Renal cortical epithelial cell (primary cell): Measurements from ENCODE around the gene CD58. TPM values are rescaled to one million over a fixed set of nuclear protein-coding genes. Genes with fewer than 3 reads are reported as not detected.

Experiments used
- DNase-seq: peaks from one replicate; pipeline ENCODE4 v3.0.0-alpha.2; 2011; ENCODE audit warnings: low read depth
- total RNA-seq: library from RNA; depleted of rRNA; stranded (reverse); fragments of >200 nt; gene quantifications from 2 replicates; pipeline ENCODE4 v1.2.3, GENCODE V29; 2014

Gene CD58
- total RNA-seq, 1 donor from 2014 or later: 45.4 TPM

DNA sequence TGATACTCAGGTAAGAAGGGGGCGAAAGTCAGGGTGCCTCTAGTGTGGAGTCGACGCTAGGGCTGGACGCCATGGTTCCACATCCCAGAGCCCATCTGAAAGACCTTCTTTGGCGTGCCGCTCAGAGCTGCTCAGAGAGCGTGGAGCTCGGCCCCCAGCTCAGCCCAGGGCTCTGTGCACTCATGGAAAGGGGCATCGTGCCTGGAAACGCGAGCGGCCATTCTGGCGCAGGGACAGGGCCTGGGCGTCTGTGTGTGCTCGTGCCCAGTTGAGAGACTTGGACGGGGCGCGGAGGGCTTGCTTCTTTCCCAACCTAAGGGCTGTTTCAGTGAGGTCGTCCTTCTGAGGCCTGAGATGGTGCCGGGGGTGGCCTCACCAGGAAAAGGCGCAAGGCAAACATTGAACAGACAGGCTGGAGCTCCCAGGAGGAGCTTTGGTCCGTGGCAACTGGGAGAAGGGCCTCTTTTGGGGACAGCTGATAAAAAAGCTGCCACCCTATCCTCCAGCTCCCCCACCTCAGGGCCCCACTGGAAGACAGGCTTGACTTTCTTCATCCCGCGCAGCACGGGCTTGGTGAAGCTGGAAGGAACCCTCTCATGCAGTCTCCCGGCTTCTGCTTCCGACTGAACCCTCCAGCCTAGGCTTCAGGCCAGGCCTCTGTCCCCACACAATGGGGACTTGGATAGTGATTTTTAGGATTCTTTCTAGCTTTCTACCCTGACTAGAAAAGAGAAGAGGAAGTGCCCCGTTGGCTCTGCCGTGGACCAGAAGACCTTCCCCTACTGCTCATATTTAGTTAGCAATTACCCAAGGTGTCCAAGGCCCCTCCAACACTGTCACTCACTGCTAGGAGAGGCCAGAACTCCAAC is 77.1 kb downstream of the CD58 start:
- DNase-seq: no peak

DNA sequence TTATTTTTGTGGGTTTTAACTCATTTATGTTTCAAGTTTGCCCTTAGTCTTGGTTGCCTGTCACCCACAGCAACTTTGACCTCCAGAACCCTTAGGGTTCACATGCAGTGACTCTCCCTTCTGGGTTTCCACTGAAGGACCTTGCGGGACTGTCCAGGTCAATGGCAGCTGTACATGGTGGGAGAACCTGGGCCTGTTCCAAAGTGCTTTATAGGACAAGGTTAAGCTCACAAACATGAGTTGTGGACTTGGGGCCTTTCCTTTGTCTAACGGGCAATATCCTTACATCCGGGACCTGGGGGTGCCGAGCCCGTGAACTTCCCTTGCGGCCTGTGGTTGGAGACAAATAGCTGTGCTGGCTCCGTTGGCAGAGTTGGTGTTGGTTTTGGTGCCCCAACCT is 77.8 kb downstream of the CD58 start:
- no peak for DNase-seq

DNA sequence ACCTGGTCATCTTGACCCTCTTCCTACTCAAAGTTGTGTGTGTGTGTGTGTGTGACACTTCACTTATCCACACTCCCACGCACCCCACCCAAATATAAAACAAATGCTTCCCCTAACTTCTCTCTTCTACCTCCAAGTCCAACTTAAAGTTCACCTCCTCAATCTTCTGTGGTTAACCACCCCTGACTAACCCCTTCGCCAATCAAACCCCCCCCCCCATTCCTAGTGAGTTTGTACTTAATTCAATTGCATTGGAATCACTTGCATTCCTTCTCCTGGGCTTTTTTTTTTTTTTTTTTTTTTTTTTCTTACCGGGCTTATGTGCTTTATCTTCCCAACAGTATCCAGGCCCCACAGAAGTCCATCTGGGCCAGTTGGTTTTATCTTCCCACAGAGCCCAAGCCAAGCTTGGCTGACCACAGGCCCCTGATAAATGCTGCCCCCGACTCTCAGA is 78.4 kb downstream of the CD58 start:
- peak; percentile 67 for DNase-seq

DNA sequence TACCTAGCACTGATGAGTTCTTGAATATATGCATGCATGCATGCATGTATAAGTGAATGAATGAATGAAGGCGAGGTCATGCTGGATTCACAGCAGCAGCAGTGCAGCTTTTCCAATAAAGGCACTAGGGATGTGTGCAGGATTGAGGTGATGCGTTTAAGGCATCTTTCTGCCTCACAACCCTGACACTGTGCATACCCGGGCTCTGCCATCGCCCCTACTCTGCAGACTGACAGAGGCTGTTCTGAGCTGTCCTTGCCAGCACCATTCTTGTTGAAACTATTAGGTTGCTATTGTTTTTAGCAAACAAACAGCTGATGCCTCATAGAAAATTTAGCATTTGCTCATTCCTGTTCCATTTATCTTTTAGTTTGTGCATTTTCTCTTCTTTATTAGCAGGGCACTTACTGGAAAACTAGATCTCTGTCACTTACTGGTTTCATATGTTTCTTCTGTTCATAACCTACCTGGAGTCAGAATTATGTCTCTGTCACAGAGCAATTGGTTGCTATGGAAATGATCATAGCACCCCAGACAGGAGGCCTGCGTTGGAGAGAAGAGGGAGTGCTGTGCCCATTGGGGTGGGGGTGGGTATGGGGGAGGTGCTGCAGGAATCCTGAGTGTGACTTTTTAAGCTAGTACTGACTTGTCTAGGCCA is 79.0 kb downstream of the CD58 start:
- peak; percentile 23 for DNase-seq

DNA sequence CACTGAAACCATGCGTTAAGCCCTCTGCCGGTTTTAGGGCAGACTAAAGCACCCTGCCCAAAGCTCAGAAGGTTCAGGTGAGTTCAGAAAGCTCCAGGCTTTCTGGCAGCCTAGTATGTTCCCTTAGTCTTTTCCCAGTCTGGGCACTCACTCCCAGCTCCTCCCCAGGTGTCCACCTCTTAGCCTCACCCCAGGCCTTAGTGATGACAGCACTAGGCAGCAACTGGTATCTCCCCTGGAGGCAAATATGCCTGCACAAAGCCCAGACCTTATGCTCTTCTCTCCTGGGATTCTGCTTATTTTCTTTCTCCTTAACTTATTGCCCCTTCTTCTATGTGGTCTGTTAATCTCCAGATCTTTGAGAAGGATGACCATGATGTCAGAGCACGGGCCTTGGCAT is 80.2 kb downstream of the CD58 start:
- DNase-seq: no peak

DNA sequence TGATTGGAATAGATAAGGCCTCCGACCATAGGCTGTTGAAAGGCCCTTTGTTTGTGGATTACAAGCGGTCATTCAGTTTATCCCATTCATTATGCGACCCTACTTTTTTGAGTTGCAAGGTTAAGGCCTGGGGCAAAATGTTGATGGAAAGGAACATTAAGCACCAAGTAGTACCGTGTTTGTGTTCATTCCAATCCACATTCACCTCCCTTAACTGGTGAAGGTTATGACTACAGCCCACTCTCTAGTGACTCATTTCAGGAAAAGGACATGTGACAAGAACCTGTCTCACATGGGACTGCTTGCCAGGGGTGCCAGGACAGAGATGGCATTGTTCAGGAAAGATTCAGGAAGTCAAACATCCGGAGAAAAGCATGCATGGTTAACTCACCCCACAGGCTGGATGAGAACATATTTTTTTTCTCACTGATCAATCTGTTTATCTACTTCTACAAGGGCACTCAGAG is 81.6 kb downstream of the CD58 start:
- DNase-seq: peak; percentile 99

DNA sequence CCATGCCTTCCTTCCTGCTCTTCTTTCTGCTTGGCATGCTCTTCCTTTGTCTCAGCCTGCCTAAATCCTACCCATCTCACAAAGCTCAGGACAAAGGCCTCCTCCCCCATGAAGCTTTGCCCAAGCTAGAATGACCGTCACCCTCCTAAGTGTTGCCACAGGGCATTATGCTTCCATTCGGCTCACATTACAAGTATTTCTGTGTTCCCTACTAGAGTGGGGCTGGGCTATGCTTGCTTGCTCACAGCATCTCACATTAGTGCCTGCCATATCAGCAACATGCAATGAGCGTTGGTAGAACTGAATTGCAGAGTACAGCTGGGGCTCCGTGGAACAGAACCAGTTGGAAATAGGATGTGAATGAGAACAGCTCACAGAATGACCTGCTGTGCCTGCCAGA is 82.8 kb downstream of the CD58 start:
- DNase-seq: peak; percentile 65

DNA sequence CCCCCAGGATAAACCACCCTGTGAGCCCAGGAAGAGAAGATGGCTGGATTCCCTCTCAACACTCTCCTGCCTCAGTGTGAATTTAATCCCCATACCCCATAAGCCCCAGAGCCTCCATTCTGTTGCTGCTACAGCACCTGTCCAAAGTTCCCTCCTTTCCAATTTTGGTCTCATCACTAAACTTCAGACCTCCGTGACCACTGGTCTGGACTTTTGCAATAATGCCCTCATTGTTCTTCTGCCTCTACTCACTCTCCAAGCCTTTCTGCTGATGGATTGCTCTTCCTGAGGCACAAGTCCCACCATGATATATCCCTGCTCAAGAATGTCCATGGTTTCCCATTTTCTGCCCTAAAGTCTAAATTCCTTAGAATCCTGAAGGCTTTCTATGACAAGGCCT is 83.2 kb downstream of the CD58 start:
- DNase-seq: no peak

DNA sequence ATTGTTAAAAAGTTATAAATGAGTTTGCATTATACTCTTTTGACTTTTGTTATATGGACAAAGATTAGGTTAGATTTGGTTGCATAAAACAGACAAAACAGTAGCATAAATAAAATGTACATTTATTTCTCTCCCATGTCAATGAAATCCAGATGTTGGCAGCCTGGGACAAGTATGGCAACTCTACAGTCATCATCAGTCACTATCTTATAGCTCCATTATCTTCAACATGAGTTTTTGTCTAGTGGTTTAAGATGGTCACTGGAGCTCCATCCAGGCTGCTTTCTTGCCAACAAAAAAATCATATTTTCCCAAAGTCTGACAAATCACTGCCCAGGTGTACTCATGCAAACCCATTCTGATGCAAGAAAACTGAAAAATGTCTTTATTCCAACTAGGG is 83.8 kb downstream of the CD58 start:
- no peak for DNase-seq

DNA sequence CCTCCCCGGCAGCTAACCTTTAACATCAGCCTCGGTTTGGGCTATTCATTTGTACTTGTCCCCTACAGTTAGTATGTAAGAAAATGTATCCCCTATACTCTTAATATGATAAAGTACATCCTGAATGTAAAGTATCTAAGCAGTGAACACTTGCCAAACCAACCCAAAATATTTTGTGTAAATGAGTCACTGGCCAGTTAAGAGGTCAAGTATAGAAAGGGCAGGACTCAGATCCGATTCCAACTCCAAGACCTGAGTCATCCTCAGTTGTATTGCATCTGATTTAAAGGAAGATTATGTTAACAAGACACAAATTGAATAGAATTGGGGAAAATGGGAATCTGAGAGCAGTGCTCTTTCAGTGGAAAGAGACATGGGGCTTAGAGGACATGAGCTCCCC is 84.4 kb downstream of the CD58 start:
- DNase-seq: peak; percentile 49

DNA sequence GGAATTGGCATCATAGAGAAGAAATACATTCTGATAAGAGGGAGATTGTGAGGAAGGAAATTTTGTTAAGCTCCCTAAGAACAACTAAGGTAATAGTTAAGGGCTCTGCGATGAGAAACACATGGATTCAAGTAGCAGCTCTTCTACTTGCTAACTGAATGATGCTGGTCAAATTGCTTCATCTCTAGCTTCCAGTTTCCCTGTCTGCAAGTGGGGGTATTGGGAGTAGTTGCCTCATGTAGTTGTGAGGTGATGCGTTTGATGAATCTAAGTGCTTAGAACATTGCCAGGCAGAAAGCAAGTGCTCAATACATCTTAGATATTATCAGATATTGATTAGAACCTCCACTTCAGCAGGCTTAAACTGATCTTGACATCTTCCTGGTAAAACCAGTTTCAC is 84.8 kb downstream of the CD58 start:
- no peak for DNase-seq

DNA sequence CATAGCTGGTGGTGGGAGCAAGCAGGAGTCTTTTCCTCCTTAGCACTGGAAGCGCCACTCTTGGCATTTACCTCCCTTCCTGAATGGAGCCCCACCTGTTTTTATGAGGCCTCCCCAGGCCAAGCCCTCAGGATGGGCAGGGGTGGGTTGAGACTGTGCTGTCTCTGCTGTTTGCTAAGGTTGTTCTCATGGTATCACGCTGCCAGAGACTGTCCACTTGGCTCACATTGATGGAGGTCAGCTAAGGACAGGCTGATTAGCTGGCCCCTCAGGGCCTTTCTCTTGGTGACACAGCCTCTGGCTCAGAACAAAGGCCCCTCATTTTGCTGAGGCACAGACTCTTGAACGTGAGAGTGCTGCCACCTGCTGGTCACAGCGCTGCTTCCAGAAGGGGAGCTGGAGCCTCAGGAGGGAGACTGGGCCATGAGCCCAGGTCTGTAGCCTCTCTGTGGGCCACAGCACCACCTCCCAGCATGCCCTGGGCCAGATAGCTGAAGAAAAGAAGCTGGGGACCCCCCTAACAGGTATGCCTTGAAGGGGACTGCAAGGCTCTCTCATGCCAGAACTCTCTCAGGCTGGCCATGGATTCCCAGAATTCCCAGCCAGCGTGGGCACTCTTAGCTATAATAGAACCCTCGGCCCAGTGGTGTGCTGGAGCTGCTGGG is 85.6 kb downstream of the CD58 start:
- DNase-seq: peak; percentile 70

DNA sequence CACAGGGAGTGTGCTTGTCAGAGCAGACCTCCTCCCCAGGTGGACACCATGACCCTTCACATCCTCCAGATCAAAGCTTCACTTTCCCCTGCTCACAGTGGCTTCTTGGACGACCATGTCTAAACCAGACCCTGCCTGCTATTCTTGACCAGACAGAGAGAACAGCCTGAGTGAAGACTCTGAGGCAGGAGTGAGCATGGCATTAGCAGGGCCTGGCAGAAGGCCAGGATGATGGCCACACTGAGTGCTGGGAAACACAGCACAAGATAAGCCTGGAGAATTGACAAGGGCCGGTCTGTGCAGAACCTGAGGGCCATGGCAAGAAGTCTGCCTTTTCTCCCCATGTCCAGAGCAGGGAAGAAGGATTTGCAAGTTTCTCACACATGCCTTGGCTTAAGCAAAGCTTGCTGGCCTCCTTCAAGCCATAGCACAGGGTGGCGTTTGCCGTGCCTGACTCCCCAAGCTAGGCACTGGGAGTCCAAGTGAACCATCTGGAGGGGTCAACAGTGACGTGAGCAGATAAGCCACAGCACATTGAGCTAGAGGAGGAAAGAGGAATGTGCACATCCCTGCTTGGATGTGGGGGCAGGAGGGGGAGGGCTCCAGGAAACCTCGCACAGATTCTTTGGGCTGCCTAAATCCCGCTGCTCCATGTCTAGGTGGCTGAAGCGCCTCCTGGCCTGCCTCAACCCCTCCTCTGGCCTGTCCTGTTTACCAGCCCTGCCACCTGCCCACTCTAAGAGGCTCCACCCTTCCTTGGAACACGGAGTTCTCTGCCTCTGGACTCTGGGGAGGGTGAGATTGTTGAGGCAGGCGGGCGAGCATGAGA is 87.1 kb downstream of the CD58 start:
- peak; percentile 30 for DNase-seq

DNA sequence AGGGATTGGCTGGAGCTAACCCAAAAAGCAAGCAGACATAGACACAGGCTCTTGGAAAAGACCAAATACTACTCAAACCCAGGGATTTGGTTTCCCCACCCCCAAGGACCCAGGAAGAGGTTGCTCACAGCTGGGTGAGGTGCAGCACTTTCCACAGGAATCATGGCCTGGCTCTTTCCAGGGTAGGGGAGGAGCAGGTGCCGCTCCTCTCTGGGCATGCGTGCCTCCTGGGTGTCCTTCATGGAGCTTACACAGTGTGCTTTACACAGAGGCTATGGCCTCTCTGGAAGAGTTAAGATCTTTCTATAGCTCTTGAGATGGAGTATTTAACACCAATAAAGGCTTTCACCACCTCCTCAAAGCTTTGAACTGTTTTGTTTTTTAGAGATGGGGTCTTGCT is 88.3 kb downstream of the CD58 start:
- DNase-seq: no peak

DNA sequence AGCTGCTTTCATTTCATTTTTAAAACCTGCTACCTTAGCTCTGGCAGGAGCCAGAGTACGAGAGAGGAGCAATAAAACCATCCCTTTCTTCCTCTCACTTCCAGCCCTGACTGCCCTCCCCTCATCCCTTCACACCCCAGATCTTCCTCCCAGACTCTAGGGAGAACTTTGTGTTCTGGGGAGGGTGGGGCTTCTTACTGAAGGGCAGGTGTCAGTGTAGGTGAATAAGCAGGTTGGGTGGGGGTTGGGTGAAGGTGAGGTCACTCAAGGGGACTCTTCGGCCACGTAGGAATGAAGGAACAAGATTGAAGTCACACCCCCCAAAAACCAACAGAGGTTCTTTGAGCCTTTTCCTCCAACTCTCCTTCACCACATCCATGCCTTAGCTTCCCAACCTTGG is 88.9 kb downstream of the CD58 start:
- no peak for DNase-seq

DNA sequence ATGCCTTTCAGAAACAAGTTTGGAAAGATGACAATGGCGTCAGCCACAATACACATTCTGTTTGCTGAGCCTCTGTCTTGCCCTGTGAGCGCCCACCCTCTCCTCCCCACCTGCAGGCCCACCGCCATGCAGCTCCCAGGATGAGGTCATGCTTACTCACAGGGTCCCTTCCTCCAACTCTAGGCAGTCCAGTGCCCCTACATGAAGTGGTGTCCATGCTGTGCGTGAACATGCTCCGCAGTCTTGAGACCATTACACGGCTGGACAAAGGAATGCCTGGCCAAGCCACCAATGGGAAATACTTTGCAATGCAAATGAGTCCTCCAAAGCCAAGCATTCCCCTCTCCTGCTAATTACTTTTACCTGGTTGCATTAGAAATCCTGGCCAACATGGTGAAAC is 92.2 kb downstream of the CD58 start:
- DNase-seq: peak; percentile 52

DNA sequence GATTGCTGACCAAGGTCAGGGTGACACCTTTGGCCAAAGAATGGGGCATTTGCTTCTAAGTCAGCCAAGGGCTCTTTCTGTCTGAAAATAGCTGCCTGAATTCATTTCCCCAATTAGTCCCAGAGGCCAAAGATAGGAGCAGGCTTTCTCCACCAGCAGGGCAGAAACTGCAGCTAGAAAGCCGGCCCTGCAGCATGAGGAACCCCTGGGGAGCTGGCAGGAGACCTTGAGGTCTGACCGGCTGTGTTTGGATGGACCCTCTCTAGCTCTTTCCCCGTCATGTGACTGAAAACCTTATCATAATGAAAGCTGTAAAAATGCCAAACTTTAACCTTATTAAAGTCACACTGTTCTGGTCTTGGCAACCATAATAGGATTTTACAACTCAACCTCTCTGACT is 93.4 kb downstream of the CD58 start:
- no peak for DNase-seq

DNA sequence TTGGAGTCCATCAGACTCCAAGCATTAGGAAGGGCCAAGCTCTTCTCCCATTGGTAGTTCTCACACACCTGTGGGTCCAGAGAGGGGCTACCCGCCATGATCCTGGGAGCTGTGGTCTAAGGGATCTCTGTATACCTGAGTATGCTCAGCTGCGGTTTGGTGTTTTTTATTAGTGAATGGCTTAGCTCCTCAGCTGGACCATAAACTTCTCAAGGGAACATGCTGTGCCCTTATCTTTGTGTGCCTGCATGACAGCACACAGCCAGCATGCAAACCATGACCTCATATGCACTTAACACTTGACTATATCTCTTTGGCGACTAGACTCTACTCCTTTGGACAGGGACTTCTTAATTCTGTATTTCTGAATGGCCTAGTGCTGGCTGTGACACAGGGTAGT is 94.5 kb downstream of the CD58 start:
- peak; percentile 64 for DNase-seq

DNA sequence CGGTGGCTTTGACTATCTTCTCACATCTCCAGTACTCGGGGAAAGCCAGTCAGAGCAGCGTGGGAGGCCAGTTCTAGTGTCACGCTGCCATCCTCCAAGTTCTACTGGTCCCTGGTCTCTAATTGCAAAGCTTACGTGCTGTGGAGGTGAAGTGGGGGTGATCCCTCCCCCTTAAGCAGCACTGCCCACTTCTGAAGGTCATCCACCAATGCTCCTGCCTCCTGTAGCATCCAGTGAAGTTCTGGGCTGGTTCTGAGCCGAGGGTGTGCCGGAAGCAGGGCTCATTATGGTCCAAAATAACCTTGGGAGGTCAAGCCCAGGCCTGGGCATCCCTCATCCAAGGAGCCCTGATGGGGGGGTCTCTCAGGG is 95.0 kb downstream of the CD58 start:
- no peak for DNase-seq

DNA sequence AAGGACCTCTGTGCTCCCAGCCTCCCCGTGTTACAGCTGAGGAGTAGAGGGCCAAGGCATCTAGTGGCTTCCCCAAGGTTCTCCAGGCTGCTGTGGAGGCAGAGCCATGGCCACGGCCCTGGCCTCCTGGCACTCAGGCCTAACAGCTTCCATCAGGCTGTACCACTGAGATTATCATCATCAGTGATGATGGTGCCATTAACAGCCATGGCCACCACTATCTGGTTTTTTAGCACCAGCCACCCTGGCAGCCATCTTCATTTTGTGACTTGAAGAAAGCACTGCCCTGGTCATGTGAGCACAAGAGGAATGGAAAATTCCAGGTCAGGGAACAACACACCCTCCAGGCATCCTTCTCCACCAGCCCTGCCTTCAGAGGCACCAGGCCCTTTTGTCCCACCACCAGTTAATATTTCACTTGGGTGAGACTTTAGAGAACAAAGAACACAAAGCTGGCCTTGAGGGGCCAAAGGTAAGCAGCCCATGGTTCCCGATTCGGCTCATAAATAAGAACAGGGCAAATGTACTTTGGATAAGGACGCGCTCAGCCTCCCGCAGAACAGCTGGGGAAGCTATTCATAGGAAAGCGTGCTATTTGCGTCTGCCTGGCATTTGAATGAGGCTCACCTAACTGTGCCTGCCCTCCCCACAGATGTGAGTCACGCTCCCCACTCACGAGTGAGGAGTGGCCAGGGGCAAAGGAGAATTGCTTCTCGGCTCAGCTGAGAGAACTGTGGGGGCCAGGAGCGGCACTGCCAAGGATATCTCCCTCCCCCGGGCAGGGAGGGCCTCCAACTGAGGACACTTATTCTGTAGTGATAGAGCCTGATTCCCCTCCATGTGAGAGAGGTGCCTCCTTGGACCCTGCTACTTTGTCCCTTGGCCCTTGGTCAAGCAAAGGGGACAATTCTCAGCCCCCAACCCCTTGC is 95.6 kb downstream of the CD58 start:
- DNase-seq: peak; percentile 99
